Endodermal cell (in vitro differentiated cells): ENCODE results near the gene ANKRD2. TPM values are rescaled to one million over a fixed set of nuclear protein-coding genes. Genes with fewer than 3 reads are reported as not detected.

Experiments
- DNase-seq: peaks from one replicate; pipeline ENCODE4 v3.0.0-alpha.2; 2017
- H3K27ac ChIP-seq: 2 replicates; pipeline ENCODE4 v1.5.1; 2013; ENCODE audit warnings: mild to moderate bottlenecking, low read depth, low read length, moderate library complexity
- H3K27me3 ChIP-seq: 2 replicates; pipeline ENCODE4 v1.6.1; 2013; ENCODE audit warnings: mild to moderate bottlenecking, low read length, moderate library complexity; ENCODE audit not compliant: insufficient read depth, control insufficient read depth, poor library complexity, severe bottlenecking
- H3K36me3 ChIP-seq: 2 replicates; pipeline ENCODE4 v1.7.0; 2013; ENCODE audit warnings: mild to moderate bottlenecking, low read length, moderate library complexity; ENCODE audit not compliant: control insufficient read depth, insufficient read depth
- H3K4me1 ChIP-seq: one replicate; pipeline ENCODE4 v1.7.0; 2013; ENCODE audit warnings: low read length; ENCODE audit not compliant: control insufficient read depth, insufficient read depth
- H3K4me3 ChIP-seq: 2 replicates; pipeline ENCODE4 v1.5.1; 2013; ENCODE audit warnings: mild to moderate bottlenecking, low read length, moderate library complexity
- H3K9ac ChIP-seq: 2 replicates; pipeline ENCODE4 v1.6.1; 2013; ENCODE audit warnings: mild to moderate bottlenecking, low read length, moderate library complexity; ENCODE audit not compliant: poor library complexity, severe bottlenecking; ENCODE audit errors: extremely low read depth
- H3K9me3 ChIP-seq: 2 replicates; pipeline ENCODE4 v1.6.1; 2013; ENCODE audit warnings: mild to moderate bottlenecking, low read length, moderate library complexity; ENCODE audit not compliant: control insufficient read depth
- H3K27ac Mint-ChIP-seq: 2 replicates; pipeline ENCODE4 v1.8.0; 2020; ENCODE audit warnings: mixed read lengths
- H3K27me3 Mint-ChIP-seq: 2 replicates; pipeline ENCODE4 v1.8.0; 2021; ENCODE audit warnings: mild to moderate bottlenecking, mixed read lengths; ENCODE audit not compliant: insufficient read depth
- H3K36me3 Mint-ChIP-seq: 2 replicates; pipeline ENCODE4 v1.8.0; 2020; ENCODE audit warnings: low read depth, mixed read lengths
- H3K4me1 Mint-ChIP-seq: 2 replicates; pipeline ENCODE4 v1.8.0; 2020; ENCODE audit warnings: mixed read lengths
- H3K4me3 Mint-ChIP-seq: 2 replicates; pipeline ENCODE4 v1.8.0; 2020; ENCODE audit warnings: mild to moderate bottlenecking, moderate library complexity, mixed read lengths
- H3K9me3 Mint-ChIP-seq: 2 replicates; pipeline ENCODE4 v1.8.0; 2020; ENCODE audit warnings: mild to moderate bottlenecking, mixed read lengths
- CTCF ChIP-seq: fragments of 200-600 bp; sonication (generic); conservative IDR thresholded peaks from 2 replicates; pipeline ENCODE4 v1.5.0; 2021; ENCODE audit warnings: antibody characterized with exemption, mild to moderate bottlenecking
- WGBS, 2 experiments: methylation state at CpG; one replicate each; pipeline versions ENCODE4 v1.1.5 to v1.1.7; 2013; ENCODE audit warnings: missing lambda C conversion rate in 2 of 2, mixed read lengths in 1 of 2; ENCODE audit not compliant: insufficient coverage in 1 of 2, insufficient read length in 1 of 2; 5-methylcytosine and 5-hydroxymethylcytosine counted together
- total RNA-seq, 2 donors: library from RNA; stranded (reverse); fragmentation: NEBNext Ultra II Directional in 1 of 2; extraction: Animal tissue kit (Norgen Biotek cat#: 25700) in 1 of 2; gene quantifications; 2 replicates in 1 of 2; 3 replicates in 1 of 2; pipeline ENCODE4 v1.2.1, GENCODE V29; 2021

Gene ANKRD2
- total RNA-seq, 2 donors from 2014 or later: not detected

GRCh38 chr10:97601268-97602215 is 29.0 kb downstream of the ANKRD2 start:
- no peak for TF ChIP-seq CTCF
- H3K4me3 Mint-ChIP-seq: no peak overlapping the region
- no peaks in the 10 kb centered on the region for H3K4me1 Mint-ChIP-seq
- Histone ChIP-seq H3K4me3 (no peak overlapping the region), H3K27ac (no peak overlapping the region), H3K9ac (no peak overlapping the region), H3K4me1 (no peaks in the 10 kb centered on the region), H3K27me3 (no peaks in the 10 kb centered on the region), H3K9me3 (no peaks in the 10 kb centered on the region), H3K36me3 (no peaks in the 10 kb centered on the region)
- no peaks in the 10 kb centered on the region for H3K36me3 Mint-ChIP-seq
- DNase-seq: no peak
- no peak overlapping the region for H3K27ac Mint-ChIP-seq
- 81 to 88% methylated on average over 20 to 21 of the region's 21 CpGs for WGBS, 2 experiments
- H3K27me3 Mint-ChIP-seq: no peaks in the 10 kb centered on the region
- H3K9me3 Mint-ChIP-seq: no peaks in the 10 kb centered on the region

GRCh38 chr10:97607095-97607636 is 34.6 kb downstream of the ANKRD2 start:
- Mint-ChIP-seq H3K4me3 (no peak overlapping the region), H3K27me3 (no peaks in the 10 kb centered on the region), H3K4me1 (peaks cover 4% of the 10 kb centered on the region), H3K36me3 (no peaks in the 10 kb centered on the region), H3K9me3 (no peaks in the 10 kb centered on the region), H3K27ac (no peak overlapping the region)
- no peak overlapping the region for H3K27ac ChIP-seq
- no peak overlapping the region for H3K4me3 ChIP-seq
- WGBS, 2 experiments: 93% methylated on average over 4 to 5 of the region's 5 CpGs
- H3K27me3 ChIP-seq: no peaks in the 10 kb centered on the region
- H3K9ac ChIP-seq: no peak overlapping the region
- no peaks in the 10 kb centered on the region for H3K36me3 ChIP-seq
- no peak for DNase-seq
- H3K4me1 ChIP-seq: no peaks in the 10 kb centered on the region
- no peak for TF ChIP-seq CTCF
- H3K9me3 ChIP-seq: no peaks in the 10 kb centered on the region

- Histone ChIP-seq H3K36me3 (no peaks in the 10 kb centered on the region), H3K9ac (no peak overlapping the region), H3K27me3 (no peaks in the 10 kb centered on the region), H3K4me1 (no peaks in the 10 kb centered on the region), H3K4me3 (no peak overlapping the region), H3K9me3 (no peaks in the 10 kb centered on the region), H3K27ac (no peak overlapping the region)
- Mint-ChIP-seq H3K27ac (no peak overlapping the region), H3K9me3 (no peaks in the 10 kb centered on the region), H3K27me3 (no peaks in the 10 kb centered on the region), H3K36me3 (no peaks in the 10 kb centered on the region), H3K4me1 (peaks cover 4% of the 10 kb centered on the region), H3K4me3 (no peak overlapping the region)
- WGBS, 2 experiments: 93 to 94% methylated on average over 5 to 13 of the region's 13 CpGs
- DNase-seq: no peak
- TF ChIP-seq CTCF: no peak
Measured at GRCh38 chr10:97608991-97609561, 36.5 kb downstream of the ANKRD2 start.
